ENCODE data around the gene KIF22. TPM values are rescaled to one million over a fixed set of nuclear protein-coding genes. Genes with fewer than 3 reads are reported as not detected.
"Not testable (repeated sequence)": the region's sequence is repeated elsewhere in the genome, so short reads cannot be mapped to it uniquely, and the experiment has no call there.

The KIF22 gene
- total RNA-seq, 1 donor from 2014 or later = 20.0 TPM

DNA sequence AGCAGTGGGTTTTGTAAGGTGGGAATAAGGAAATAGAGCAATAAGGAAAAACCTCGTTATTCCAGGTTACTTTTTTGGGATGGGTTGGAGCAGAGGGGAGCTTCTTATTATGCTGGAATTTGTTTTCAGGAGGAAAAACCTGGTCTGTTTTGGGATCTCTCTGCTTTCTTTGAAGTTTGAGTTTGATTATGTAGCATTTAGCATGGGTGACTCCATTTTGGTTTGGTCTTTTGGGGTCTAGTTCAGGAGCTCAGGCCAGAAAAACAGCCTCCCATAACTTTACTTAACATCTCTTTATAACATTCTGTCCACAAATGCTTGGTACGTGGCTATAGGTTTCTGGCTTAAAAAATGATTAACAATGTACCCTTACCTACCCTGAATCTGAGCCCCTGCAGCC, 21.0 kb upstream of the KIF22 start:
- TF ChIP-seq, protein P1, sequence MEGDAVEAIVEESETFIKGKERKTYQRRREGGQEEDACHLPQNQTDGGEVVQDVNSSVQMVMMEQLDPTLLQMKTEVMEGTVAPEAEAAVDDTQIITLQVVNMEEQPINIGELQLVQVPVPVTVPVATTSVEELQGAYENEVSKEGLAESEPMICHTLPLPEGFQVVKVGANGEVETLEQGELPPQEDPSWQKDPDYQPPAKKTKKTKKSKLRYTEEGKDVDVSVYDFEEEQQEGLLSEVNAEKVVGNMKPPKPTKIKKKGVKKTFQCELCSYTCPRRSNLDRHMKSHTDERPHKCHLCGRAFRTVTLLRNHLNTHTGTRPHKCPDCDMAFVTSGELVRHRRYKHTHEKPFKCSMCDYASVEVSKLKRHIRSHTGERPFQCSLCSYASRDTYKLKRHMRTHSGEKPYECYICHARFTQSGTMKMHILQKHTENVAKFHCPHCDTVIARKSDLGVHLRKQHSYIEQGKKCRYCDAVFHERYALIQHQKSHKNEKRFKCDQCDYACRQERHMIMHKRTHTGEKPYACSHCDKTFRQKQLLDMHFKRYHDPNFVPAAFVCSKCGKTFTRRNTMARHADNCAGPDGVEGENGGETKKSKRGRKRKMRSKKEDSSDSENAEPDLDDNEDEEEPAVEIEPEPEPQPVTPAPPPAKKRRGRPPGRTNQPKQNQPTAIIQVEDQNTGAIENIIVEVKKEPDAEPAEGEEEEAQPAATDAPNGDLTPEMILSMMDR (IDR thresholded peaks at IDR 0.05) = no peak
- peaks cover 2% of the 10 kb centered on the region for H3K27me3 Mint-ChIP-seq (ENCODE audit: unreplicated experiment)
- H3K4me3 Mint-ChIP-seq (ENCODE audit: unreplicated experiment) = no peak overlapping the region
- H3K9me3 Mint-ChIP-seq (ENCODE audit: unreplicated experiment) = no peaks in the 10 kb centered on the region
- no peaks in the 10 kb centered on the region for H3K4me1 Mint-ChIP-seq (ENCODE audit: unreplicated experiment)
- no peak overlapping the region for H3K27ac Mint-ChIP-seq (ENCODE audit: unreplicated experiment)
- H3K36me3 Mint-ChIP-seq (ENCODE audit: unreplicated experiment) = no peaks in the 10 kb centered on the region
- DNase-seq (ENCODE audit: extremely low spot score, unreplicated experiment) = no peak

DNA sequence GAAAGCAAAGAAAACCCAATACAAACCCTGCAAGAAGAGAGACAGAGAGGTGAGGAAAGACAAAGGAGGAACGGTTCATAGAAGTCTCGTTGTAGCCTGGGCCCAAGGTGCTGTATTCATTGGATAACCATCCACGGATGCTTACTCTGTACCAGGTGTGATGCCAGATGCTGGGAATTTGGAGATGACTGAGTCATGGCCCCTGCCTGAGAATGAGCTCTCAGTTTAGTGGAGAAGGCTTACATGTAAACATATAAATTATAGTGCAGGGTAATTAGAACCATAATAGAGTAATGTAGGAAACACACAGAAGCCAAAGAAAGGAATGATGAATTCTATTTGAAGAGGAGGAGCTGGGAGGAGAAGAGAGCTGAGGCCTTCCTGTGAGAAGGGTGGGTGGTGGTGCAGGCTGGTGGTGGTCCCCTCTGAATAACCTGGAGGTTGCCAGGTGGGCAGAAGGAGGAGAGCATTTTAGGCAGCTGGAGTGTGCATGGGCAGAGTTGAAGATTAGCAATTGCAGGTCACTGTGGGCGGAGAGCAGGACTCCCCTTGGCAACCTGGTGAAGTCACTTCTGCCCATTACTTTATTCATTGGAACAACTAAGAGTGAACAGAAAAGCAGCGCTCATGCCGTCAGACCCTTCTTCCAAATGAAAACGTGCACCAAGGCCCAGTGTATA, 20.2 kb upstream of the KIF22 start:
- Mint-ChIP-seq H3K36me3 (ENCODE audit: unreplicated experiment) (no peaks in the 10 kb centered on the region), H3K4me1 (ENCODE audit: unreplicated experiment) (no peaks in the 10 kb centered on the region), H3K9me3 (ENCODE audit: unreplicated experiment) (no peaks in the 10 kb centered on the region), H3K27me3 (ENCODE audit: unreplicated experiment) (peaks cover 2% of the 10 kb centered on the region), H3K4me3 (ENCODE audit: unreplicated experiment) (no peak overlapping the region), H3K27ac (ENCODE audit: unreplicated experiment) (no peak overlapping the region)
- DNase-seq (ENCODE audit: extremely low spot score, unreplicated experiment) = no peak
- TF ChIP-seq, protein P1 (IDR thresholded peaks at IDR 0.05) = no peak

DNA sequence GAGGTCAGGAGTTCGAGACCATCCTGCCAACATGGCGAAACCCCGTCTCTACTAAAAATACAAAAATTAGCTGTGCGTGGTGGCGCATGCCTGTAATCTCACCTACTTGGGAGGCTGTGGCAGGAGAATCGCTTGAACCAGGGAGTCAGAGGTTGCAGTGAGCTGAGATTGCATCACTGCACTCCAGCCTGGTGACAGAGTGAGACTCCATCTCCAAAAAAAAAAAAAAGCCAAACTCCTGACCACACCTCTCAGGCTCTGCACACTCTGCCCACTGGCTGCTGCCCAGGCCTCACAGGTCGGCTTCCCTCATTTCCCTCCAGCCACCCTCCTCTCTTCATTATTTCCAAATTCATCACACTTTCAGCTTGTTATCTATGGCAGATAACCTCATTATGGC, 18.2 kb upstream of the KIF22 start:
- not testable (repeated sequence) for H3K9me3 Mint-ChIP-seq (ENCODE audit: unreplicated experiment); DNase-seq (ENCODE audit: extremely low spot score, unreplicated experiment); H3K4me1 Mint-ChIP-seq (ENCODE audit: unreplicated experiment); H3K27ac Mint-ChIP-seq (ENCODE audit: unreplicated experiment); H3K4me3 Mint-ChIP-seq (ENCODE audit: unreplicated experiment); H3K27me3 Mint-ChIP-seq (ENCODE audit: unreplicated experiment); H3K36me3 Mint-ChIP-seq (ENCODE audit: unreplicated experiment)

DNA sequence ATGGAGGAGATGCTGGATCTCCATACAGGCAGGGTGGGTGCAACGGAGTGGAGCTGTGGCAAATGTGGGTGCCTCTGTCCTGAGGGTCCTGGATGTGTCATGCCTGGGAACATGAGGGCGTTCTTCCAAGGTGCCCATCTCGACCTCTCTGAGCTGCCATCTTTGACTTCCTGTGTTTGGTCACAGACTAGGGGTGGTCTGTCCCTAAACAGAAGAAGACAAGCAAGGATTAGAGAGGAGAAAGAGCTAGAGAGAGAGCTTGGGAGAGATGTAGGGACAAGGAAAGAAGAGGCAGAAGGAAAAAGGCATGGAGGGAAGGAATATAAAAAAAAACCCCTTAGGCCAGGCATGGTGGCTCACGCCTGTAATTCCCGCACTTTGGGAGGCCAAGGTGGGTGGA, 15.8 kb upstream of the KIF22 start:
- H3K36me3 Mint-ChIP-seq (ENCODE audit: unreplicated experiment) = no peaks in the 10 kb centered on the region
- H3K27ac Mint-ChIP-seq (ENCODE audit: unreplicated experiment) = no peak overlapping the region
- no peak for DNase-seq (ENCODE audit: extremely low spot score, unreplicated experiment)
- H3K4me1 Mint-ChIP-seq (ENCODE audit: unreplicated experiment) = peaks cover 6% of the 10 kb centered on the region
- H3K9me3 Mint-ChIP-seq (ENCODE audit: unreplicated experiment) = no peaks in the 10 kb centered on the region
- H3K27me3 Mint-ChIP-seq (ENCODE audit: unreplicated experiment) = peaks cover 11% of the 10 kb centered on the region
- TF ChIP-seq, protein P1 (IDR thresholded peaks at IDR 0.05) = no peak
- no peak overlapping the region for H3K4me3 Mint-ChIP-seq (ENCODE audit: unreplicated experiment)

DNA sequence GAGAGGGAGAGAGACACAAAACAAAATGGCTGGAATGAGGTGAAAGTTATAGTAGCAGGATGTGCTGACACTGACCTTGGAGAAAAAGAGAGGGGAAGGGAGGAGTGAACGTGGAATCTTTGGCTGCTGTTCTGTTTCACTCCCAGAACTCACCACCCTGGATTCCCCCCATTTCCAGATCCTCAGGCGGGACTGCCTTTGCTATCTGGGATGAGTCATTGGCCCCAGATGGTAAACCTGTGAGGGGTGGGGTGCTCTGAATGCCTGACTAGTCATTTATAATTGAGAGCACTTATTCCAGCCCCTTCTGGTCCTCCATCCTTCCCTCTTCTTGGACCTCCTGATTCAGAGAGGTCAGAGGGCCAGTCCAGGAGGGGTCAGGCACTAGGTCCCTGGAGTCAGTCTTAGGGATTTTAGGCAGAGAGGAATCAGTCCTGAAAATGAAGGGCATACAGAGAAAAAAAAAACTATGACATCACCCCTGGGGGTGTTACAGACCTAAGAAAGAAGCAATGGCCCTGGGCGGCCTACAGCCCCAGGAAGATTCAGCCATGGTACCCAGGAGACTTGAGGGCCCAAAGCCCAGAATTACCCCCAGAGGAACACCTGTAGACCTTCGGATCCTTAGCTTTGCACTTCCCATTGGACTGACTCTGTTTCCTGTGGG, 14.7 kb upstream of the KIF22 start:
- H3K4me1 Mint-ChIP-seq (ENCODE audit: unreplicated experiment) = peaks cover 6% of the 10 kb centered on the region
- no peak overlapping the region for H3K27ac Mint-ChIP-seq (ENCODE audit: unreplicated experiment)
- no peaks in the 10 kb centered on the region for H3K9me3 Mint-ChIP-seq (ENCODE audit: unreplicated experiment)
- TF ChIP-seq, protein P1 (IDR thresholded peaks at IDR 0.05) = no peak
- H3K27me3 Mint-ChIP-seq (ENCODE audit: unreplicated experiment) = peaks cover 12% of the 10 kb centered on the region
- no peak for DNase-seq (ENCODE audit: extremely low spot score, unreplicated experiment)
- no peaks in the 10 kb centered on the region for H3K36me3 Mint-ChIP-seq (ENCODE audit: unreplicated experiment)
- H3K4me3 Mint-ChIP-seq (ENCODE audit: unreplicated experiment) = no peak overlapping the region
